CD4-positive, alpha-beta T cell treated with Interleukin-17A for 4 hours (primary cell): ENCODE data around the gene WDR93.

Source experiments
- DNase-seq: peaks from one replicate; pipeline ENCODE4 v3.0.0-alpha.2; 2020; ENCODE audit warnings: mixed read lengths

The WDR93 gene

DNA sequence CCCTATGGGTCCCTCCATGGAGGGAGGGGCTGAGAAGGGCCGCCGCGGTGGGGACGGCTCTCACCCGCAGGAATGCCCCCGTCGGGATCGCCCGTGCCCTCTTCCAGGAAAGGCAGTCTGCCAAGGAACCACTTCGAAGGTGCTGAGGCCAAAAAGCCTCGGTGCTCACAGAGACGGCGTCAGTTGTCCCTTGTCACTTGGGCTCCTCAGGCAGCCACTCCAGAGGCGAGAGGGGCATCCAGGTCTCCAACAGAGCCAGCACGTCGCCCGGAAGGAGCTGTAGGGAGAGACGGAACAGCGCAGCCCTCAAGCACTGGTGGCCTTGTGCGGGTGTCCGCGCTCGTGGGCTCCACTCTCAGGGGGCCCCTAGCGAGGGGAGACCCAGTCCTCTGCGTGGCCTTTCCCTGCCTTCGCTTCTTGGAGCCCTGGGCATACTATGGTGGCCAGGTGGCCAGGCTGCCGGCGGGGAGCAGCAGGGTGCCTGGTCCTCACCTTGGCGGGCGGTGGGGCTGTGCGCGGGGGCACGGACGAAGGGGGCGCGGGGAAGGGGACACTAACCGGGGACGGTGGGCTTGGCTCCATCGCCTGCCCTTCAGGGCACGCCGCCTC lies 59.4 kb downstream of the WDR93 start:
- DNase-seq, result peak; percentile 10

DNA sequence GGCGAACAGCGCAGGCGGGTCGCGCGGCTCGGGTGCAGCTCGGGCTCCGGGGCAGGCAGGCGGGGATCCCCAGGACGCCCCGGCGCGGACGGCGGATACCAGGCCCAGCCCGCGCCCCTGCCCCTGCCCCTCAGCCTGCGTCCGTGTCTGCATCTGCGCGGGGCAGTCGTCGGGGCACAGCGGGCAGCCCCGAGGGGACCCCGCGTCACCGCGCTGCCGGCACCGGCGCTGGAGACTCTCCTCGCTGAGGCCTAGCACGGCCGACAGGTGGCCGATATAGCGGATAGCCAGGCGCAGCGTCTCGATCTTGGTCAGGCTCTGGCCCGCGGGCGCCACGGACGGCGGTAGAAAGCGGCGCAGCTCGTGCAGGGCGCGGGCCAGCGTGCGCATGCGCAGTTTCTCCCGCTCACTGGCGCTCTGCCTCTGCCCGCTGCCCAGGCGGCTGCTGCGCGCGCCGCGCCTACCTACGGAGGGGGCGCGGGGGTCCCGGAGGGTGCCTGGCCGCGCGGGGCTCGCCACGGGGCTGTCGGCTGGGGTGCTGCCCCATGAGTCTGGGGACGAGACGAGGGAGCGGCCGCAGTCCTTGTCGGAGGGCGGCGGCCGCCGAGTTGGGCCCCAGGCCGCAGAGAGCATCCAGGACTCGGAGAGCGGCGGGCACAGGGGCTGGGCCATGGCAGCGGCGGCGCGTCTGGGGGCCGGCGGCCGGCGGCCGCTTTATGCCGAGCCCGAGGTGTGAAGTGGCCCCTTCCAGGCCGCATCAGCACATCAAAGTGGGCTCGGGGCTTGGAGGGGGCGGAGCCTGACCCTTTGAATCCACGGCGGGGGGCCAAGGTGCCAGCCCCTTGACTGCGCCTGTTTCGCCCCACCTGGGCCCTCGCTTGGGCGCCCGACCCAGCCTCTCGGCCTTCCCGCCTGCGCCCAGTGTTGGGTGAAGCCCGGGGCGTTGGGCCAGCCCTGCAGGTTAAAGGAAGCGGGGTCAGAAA lies 60.2 kb downstream of the WDR93 start, which contains the start of gene MESP1:
MESP1 (minus strand) TSS at position 690 of the 983 bp plus-strand sequence; CDS start at position 672, 18 bp downstream.
- peak; percentile 91 for DNase-seq

DNA sequence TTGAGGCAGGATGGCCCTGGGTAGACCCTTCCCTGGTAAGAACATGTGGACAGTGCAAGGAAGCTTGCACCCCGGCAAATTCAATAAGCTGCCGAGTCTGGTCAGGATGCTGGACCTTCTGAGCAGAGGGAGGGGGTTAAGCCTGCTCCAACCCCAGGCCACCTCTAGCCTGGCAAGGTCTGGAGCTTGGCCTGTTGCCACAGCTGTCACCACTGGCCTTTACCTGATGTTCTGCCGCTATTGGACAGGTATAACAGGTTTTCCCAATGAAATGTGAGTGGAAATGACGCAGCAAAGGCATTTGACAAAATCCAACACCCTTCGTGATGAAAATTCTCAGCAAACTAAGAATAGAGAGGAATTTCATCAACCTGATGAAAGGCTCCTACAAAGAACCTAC lies 61.1 kb downstream of the WDR93 start:
- DNase-seq, result no peak

GRCh38 chr15:89753855-89754254 lies 63.2 kb downstream of the WDR93 start:
- DNase-seq, result no peak

DNA sequence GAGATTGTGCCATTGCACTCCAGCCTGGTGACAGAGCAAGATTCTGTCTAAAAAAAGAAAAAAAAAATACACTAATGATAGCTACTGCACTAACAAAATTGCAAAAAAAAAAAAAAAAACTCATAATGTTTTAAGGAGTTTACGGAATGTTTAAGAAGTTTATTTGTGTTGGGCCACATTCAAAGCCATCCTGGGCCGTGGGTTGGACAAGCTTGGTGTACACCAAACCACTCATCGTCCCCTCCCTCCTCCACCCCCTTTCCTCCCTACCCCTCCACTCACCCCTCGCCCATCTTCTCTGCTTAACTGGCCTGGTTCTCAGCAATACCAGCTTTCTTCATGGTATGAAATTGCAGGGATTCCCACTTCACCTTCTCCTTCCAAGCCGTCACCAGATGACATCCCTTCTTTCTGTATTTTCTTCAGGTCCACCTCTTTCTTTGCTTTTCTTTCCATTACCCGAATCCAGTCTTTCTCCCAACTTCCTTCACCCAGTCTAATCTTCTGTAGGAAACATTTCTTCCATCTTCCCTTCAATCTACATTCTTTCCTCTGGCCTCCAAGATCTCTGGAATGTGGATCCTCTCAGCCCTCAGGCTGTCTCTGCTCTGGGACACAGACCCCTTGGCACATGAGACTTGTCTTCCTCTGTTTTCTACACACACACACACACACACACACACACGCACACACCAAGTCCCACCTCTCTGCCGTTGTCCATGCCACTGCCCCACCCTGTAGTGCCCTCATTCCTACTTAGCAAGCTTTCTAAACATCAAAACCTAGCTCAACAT lies 63.9 kb downstream of the WDR93 start:
- DNase-seq, result no peak

DNA sequence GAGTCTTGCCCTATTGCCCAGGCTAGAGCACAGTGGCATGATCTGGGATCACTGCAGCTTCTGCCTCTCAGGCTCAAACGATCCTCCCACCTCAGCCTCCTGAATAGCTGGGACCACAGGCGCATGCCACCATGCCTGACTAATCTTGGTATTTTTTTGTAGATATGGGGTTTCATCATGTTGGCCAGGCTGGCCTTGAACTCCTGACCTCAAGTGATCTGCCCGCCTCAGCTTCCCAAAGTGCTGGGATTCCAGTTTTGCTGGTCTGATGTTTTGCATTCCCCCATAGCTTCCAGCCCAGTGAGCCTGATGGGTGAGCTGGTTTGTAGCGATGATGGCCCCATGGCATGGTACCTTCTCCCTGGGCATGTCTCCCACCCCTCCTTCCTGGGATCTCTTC lies 65.1 kb downstream of the WDR93 start:
- no peak for DNase-seq

- DNase-seq, result no peak
Observed at GRCh38 chr15:89756897-89757296, 66.3 kb downstream of the WDR93 start.

- no peak for DNase-seq
Observed at GRCh38 chr15:89758283-89758682, 67.7 kb downstream of the WDR93 start.

DNA sequence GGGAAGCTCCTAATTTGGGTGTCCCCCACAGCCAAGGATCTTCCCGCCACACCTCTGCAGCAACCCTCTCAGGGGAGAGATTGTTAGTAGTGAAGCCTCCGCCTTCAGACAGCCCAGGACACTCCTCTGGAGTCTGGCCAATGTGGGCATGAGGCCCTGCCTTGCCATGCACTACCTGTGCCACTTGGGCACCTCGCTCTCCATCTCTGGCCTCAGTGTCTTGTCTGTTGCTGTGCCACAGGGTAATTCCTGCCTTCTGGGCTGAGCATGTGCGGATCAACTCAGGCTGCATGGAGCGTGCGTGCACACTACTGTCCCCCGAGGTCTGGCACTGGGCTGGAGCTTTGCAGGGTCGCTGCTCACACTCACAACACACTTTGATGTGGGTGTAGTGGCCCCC lies 68.4 kb downstream of the WDR93 start:
- DNase-seq, result no peak

GRCh38 chr15:89759835-89760234 lies 69.2 kb downstream of the WDR93 start:
- no peak for DNase-seq

DNA sequence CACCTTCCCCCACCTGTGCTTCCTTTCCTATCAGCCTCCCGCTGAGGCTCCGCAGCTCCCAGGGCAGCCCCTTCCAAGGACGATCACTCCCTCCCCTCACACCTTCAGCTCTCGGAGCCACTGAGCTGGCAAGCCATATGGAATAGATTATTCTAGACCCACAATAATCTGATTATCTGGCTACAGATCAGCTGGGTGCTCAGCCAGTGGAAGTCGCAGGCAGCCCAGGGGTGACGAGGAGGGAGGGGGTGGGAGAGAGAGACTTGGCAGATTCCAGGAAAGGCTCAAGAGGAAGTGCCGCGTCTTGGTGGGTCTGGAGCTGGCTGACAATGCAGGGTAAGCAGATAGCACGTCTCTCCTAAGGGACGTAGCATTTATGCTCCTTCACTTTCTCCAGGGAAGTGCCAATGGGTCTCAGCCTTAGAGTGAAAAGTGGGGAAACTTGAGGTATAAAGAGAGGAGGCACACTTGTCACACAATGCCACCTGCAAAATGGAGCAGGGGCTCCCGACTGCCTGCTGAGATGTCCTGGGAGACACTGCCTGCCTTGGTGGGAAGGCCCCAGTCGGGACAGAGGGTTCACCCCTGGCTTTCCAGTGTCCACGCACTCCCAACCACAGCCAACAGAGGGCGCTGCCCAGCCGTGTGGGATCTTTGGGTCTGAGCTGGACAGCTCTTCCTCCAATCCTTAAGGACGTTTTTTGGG lies 69.8 kb downstream of the WDR93 start:
- DNase-seq, result peak; percentile 70

- no peak for DNase-seq
Observed at GRCh38 chr15:89761009-89761831, 70.6 kb downstream of the WDR93 start.

DNA sequence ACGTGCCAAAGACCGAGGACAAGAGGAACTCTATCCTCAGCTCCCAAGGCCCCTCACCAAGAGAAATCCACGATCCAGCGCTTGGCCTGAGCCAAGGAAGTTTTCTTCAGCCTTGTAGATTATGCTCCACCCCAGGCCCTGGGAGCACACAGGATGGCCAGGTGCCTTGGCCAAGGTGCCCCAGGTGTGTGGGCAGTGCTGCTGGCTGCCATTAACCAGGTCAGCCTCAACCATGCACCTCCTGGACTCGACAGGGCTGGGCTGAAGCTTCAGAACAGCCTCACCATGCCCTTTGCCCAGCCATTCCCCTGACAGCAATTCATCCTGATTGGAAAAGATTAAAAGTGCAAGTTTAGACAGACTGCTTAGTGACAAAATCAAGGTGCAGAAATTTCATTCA lies 71.3 kb downstream of the WDR93 start:
- DNase-seq, result no peak

GRCh38 chr15:89765694-89766093 lies 75.1 kb downstream of the WDR93 start:
- no peak for DNase-seq

GRCh38 chr15:89766357-89767311 lies 76.0 kb downstream of the WDR93 start:
- DNase-seq, result no peak

- no peak for DNase-seq
Observed at GRCh38 chr15:89767411-89767915, 76.9 kb downstream of the WDR93 start.

DNA sequence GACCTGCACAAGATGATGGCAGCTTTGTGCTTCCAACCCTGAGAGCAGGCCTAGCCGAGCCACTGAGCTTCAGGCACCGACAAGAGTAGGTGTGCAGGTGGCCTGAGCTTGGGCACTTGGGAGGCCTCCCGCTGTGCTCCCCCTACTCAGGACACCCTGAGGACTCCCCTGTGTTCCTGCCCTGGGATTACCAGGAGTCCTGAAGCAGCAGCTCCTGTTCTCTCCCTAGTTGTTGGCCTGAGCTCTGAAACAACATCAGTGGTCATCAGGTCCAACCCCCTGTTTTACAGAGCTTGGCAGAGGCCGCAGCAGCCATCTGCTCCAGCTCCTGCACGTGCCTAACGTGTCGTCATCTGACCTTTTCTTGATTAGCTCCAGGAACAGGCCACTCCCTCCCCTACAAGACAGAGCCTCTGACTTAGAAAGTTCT lies 77.5 kb downstream of the WDR93 start:
- no peak for DNase-seq

DNA sequence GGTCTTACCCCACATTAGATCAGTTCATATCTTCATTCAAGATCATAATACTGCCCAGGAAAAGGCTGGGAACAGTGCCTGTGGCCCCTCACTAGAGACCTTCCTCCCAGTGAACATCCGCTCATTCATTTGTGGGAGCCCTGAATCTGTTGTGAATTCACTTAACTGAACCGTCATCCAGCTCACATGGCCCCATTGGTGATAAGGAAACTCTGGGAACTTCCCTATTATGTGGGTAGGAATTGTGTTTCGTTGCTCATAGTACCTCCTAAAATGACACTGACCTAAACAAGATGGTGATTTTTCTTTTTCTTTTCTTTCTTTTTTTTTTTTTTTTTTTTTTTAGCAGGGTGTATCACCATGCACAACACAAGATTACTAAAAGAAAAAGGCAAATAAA lies 78.8 kb downstream of the WDR93 start:
- DNase-seq, result no peak

- no peak for DNase-seq
Observed at GRCh38 chr15:89770041-89770440, 79.4 kb downstream of the WDR93 start.

- DNase-seq, result no peak
Observed at GRCh38 chr15:89772932-89773583, 82.4 kb downstream of the WDR93 start.
